Midbrain (tissue), 1 donor: ENCODE data around the gene WNK1.

Source experiments
- DNase-seq: peaks from one replicate; lab custom pipeline; 2025; lab: John Stamatoyannopoulos, UW

The WNK1 gene

GRCh38 chr12:951176-951575 lies 198.8 kb downstream of the WNK1 start:
- no peak for DNase-seq

- DNase-seq: no peak
Measured at GRCh38 chr12:953776-954175, 201.4 kb downstream of the WNK1 start.

GRCh38 chr12:954741-955140 lies 202.4 kb downstream of the WNK1 start:
- no peak for DNase-seq

DNA sequence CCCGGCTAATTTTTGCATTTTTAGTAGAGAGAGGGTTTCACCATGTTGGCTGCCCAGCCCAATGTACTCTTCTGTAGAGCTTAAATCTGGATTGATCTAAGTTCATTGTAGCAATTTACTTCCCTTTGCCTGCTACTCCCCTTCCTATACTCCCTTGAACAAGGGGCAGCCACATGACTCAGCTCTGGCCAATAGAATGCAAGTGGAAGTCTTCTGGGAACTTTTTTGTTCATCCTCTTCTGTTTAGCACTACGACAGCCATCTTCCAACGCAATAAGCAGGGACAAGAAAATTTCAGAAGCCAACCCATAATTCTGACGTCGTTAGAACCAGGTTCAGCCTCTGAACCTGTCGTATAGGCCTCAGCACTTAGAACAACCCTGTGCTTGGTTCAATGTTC lies 203.6 kb downstream of the WNK1 start:
- DNase-seq: no peak

DNA sequence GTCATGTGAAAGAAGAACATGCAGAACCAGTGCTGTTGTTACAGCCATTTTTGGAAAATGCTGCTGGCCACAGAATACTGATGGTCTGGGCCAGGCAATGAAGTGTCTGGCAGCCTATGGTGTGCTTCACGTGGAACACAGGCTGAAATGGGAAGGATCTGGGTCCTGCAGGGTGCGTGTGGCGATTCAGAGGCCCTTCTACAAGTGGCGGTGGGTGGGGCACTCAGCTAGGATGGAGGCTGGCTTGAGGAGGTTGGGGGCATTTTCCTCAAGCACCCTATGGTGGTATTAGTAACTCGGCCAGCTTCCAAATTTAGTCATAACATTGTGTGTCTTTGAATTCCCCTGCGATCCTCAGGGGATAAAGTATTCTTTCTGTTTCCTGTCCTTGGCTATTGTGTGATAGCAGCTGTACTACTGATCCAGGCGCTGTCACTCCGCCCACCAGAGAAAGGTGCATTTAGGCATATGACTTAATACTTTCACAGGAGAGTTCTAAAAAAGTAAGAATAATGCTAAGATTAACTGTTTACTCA lies 206.3 kb downstream of the WNK1 start:
- DNase-seq: peak; percentile 1
